ENCODE data around the gene LAMB1. TPM values are rescaled to one million over a fixed set of nuclear protein-coding genes. Genes with fewer than 3 reads are reported as not detected.
"Not testable (repeated sequence)": the region's sequence is repeated elsewhere in the genome, so short reads cannot be mapped to it uniquely, and the experiment has no call there.

The LAMB1 gene
- total RNA-seq, 1 experiment from 2014 or later, result 431 TPM

DNA sequence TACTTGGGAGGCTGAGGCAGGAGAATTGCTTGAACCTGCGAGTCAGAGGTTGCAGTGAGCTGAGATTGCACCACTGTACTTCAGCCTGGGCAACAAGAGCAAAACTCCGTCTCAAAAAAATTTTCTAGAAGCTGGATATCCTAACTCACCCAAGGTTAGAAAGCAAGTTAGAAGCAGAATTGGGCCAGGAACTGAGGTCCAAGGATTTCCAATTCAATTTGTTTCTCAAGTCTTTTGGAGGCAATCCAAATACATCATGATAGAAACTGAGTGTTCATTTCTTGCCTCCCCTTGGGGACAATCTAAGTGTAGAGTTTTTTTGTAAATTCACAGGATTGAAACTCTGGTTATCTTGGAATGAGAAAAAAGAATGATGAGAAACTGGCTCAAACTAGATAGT lies 45.5 kb downstream of the LAMB1 start:
- Histone ChIP-seq H3K4me1 (peaks cover 36% of the 10 kb centered on the region), H3K9me3 (no peaks in the 10 kb centered on the region), H3K27me3 (replicated peaks; ENCODE audit: control insufficient read depth, insufficient read depth, low read length) (no peaks in the 10 kb centered on the region), H3K4me3 (ENCODE audit: low read depth, low read length) (no peak overlapping the region), H3K36me3 (ENCODE audit: control insufficient read depth, insufficient read depth, low read length) (peaks cover 11% of the 10 kb centered on the region)
- POLR2A ChIA-PET, result no interaction called here
- H3K4me3 Mint-ChIP-seq (ENCODE audit: unreplicated experiment), result no peak overlapping the region
- no peaks in the 10 kb centered on the region for H3K9me3 Mint-ChIP-seq (ENCODE audit: unreplicated experiment)
- H3K27me3 Mint-ChIP-seq (ENCODE audit: insufficient read depth, unreplicated experiment), result no peaks in the 10 kb centered on the region
- DNase-seq, result no peak
- peaks cover 23% of the 10 kb centered on the region for H3K4me1 Mint-ChIP-seq (ENCODE audit: low read depth, unreplicated experiment)
- peaks cover 100% of the 10 kb centered on the region for H3K36me3 Mint-ChIP-seq (ENCODE audit: insufficient read depth, unreplicated experiment)
- TF ChIP-seq, protein P1, sequence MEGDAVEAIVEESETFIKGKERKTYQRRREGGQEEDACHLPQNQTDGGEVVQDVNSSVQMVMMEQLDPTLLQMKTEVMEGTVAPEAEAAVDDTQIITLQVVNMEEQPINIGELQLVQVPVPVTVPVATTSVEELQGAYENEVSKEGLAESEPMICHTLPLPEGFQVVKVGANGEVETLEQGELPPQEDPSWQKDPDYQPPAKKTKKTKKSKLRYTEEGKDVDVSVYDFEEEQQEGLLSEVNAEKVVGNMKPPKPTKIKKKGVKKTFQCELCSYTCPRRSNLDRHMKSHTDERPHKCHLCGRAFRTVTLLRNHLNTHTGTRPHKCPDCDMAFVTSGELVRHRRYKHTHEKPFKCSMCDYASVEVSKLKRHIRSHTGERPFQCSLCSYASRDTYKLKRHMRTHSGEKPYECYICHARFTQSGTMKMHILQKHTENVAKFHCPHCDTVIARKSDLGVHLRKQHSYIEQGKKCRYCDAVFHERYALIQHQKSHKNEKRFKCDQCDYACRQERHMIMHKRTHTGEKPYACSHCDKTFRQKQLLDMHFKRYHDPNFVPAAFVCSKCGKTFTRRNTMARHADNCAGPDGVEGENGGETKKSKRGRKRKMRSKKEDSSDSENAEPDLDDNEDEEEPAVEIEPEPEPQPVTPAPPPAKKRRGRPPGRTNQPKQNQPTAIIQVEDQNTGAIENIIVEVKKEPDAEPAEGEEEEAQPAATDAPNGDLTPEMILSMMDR (IDR thresholded peaks at IDR 0.05; ENCODE audit: insufficient read depth in 1 of 2, low read depth in 1 of 2, low read length in 1 of 2, severe bottlenecking in 1 of 2, unreplicated experiment in 1 of 2), result no peak
- intact Hi-C loops (cut with micrococcal nuclease; ENCODE audit: unreplicated experiment), result no loop called here
- CTCF ChIA-PET, result no interaction called here
- no TSS peak for BruUV-seq (replicated peaks)
- H3K27ac Mint-ChIP-seq (ENCODE audit: unreplicated experiment), result no peak overlapping the region

DNA sequence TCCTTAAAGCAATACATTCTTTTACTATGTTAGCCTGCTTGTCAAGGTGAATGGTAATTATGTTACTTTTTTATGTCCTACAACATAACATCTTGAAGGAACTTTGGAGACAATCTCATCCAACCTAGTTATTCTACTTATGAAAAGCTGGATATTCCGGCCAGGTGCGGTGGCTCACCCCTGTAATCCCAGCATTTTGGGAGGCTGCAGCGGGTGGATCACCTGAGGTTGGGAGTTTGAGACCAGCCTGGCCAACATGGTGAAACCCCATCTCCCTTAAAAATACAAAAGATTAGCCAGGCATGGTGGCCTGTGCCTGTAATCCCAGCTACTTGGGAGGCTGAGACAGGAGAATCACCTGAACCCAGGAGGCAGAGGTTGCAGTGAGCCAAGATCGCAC lies 46.0 kb downstream of the LAMB1 start:
- H3K4me1 ChIP-seq, result peaks cover 40% of the 10 kb centered on the region
- H3K27me3 Mint-ChIP-seq (ENCODE audit: insufficient read depth, unreplicated experiment); DNase-seq; CTCF ChIA-PET; H3K9me3 ChIP-seq; POLR2A ChIA-PET; H3K27me3 ChIP-seq (replicated peaks; ENCODE audit: control insufficient read depth, insufficient read depth, low read length); H3K4me3 ChIP-seq (ENCODE audit: low read depth, low read length); H3K9me3 Mint-ChIP-seq (ENCODE audit: unreplicated experiment); H3K36me3 ChIP-seq (ENCODE audit: control insufficient read depth, insufficient read depth, low read length); intact Hi-C loops (cut with micrococcal nuclease; ENCODE audit: unreplicated experiment); BruUV-seq (replicated peaks); H3K4me3 Mint-ChIP-seq (ENCODE audit: unreplicated experiment): not testable (repeated sequence)
- Mint-ChIP-seq H3K27ac (ENCODE audit: unreplicated experiment) (peak overlapping the region; percentile 76), H3K36me3 (ENCODE audit: insufficient read depth, unreplicated experiment) (peaks cover 100% of the 10 kb centered on the region), H3K4me1 (ENCODE audit: low read depth, unreplicated experiment) (peaks cover 24% of the 10 kb centered on the region)

DNA sequence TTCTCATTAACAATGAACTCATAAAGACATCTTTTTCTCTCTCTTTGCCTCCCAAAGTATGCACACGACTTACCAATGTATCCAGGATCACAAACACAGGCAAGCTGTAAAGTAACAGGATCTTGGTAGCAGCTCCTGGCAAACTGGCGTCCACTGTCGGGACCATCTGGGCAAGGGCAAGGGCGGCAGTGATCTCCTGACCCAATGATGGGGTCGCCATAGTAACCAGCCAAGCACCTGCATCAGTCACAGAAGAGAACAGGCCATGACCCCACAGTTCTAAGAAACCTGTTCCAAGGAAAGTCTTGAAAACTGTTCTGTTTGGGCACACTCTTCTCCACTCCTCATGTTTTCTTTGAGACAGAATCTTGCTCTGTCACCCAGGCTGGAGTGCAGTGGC lies 47.6 kb downstream of the LAMB1 start:
- H3K36me3 Mint-ChIP-seq (ENCODE audit: insufficient read depth, unreplicated experiment), result peaks cover 100% of the 10 kb centered on the region
- BruUV-seq (replicated peaks), result no TSS peak
- H3K4me1 Mint-ChIP-seq (ENCODE audit: low read depth, unreplicated experiment), result peaks cover 40% of the 10 kb centered on the region
- POLR2A ChIA-PET, result interaction anchor here (0.6 kb wide), 1 partner anchor 36 kb away, joined by 6 read pairs; no protein-coding TSS in a partner anchor
- no peaks in the 10 kb centered on the region for H3K9me3 Mint-ChIP-seq (ENCODE audit: unreplicated experiment)
- Histone ChIP-seq H3K4me1 (peaks cover 56% of the 10 kb centered on the region), H3K36me3 (ENCODE audit: control insufficient read depth, insufficient read depth, low read length) (peaks cover 11% of the 10 kb centered on the region), H3K27me3 (replicated peaks; ENCODE audit: control insufficient read depth, insufficient read depth, low read length) (no peaks in the 10 kb centered on the region), H3K9me3 (no peaks in the 10 kb centered on the region), H3K4me3 (ENCODE audit: low read depth, low read length) (no peak overlapping the region)
- TF ChIP-seq, protein P1 (IDR thresholded peaks at IDR 0.05; ENCODE audit: insufficient read depth in 1 of 2, low read depth in 1 of 2, low read length in 1 of 2, severe bottlenecking in 1 of 2, unreplicated experiment in 1 of 2), result no peak
- DNase-seq, result no peak
- CTCF ChIA-PET, result no interaction called here
- intact Hi-C loops (cut with micrococcal nuclease; ENCODE audit: unreplicated experiment), result no loop called here
- H3K27ac Mint-ChIP-seq (ENCODE audit: unreplicated experiment), result peak overlapping the region; percentile 66
- H3K4me3 Mint-ChIP-seq (ENCODE audit: unreplicated experiment), result no peak overlapping the region
- H3K27me3 Mint-ChIP-seq (ENCODE audit: insufficient read depth, unreplicated experiment), result no peaks in the 10 kb centered on the region

DNA sequence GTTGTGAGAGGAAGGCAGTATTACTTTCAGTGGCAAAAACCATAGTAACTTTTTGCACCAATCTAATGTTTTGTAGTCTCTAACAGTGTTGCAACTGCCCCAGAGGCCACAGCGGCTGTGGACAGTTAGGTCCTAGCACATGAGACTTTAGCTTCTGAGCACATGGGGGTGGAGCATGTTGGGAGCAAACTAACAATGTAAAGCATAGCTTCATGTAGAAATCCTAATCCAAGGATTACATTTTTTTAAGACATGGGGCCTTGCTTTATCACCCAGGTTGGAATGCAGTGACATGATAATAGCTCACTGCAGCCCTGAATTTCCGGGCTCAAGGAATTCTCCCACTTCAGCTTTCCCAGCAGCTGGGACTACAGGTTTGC lies 49.0 kb downstream of the LAMB1 start:
- DNase-seq, result peak; percentile 66 to 72
- Mint-ChIP-seq H3K36me3 (ENCODE audit: insufficient read depth, unreplicated experiment) (peaks cover 100% of the 10 kb centered on the region), H3K4me3 (ENCODE audit: unreplicated experiment) (peak overlapping the region; percentile 61), H3K27me3 (ENCODE audit: insufficient read depth, unreplicated experiment) (no peaks in the 10 kb centered on the region), H3K27ac (ENCODE audit: unreplicated experiment) (peak overlapping the region; percentile 85), H3K9me3 (ENCODE audit: unreplicated experiment) (no peaks in the 10 kb centered on the region), H3K4me1 (ENCODE audit: low read depth, unreplicated experiment) (peaks cover 49% of the 10 kb centered on the region)
- no peaks in the 10 kb centered on the region for H3K9me3 ChIP-seq
- BruUV-seq (replicated peaks), result no TSS peak
- ChIA-PET CTCF (interaction anchor here (0.6 to 0.9 kb wide), 4 partner anchors 13 to 499 kb away, joined by 3 to 6 read pairs (median 5); no protein-coding TSS in a partner anchor), POLR2A (interaction anchor here (0.5 to 1.4 kb wide), 4 partner anchors 13 to 143 kb away, joined by 6 to 13 read pairs (median 8); no protein-coding TSS in a partner anchor)
- intact Hi-C loops (cut with micrococcal nuclease; ENCODE audit: unreplicated experiment), result loop anchor here (1.0 to 5.0 kb wide), 4 partner anchors 13 to 193 kb away; partner anchors contain the start of gene LAMB1
- H3K27me3 ChIP-seq (replicated peaks; ENCODE audit: control insufficient read depth, insufficient read depth, low read length), result no peaks in the 10 kb centered on the region
- TF ChIP-seq, protein P1 (IDR thresholded peaks at IDR 0.05; ENCODE audit: insufficient read depth in 1 of 2, low read depth in 1 of 2, low read length in 1 of 2, severe bottlenecking in 1 of 2, unreplicated experiment in 1 of 2), result no peak
- peaks cover 70% of the 10 kb centered on the region for H3K4me1 ChIP-seq
- no peak overlapping the region for H3K4me3 ChIP-seq (ENCODE audit: low read depth, low read length)
- peaks cover 11% of the 10 kb centered on the region for H3K36me3 ChIP-seq (ENCODE audit: control insufficient read depth, insufficient read depth, low read length)

All from Caco-2 (cell line).